Measurements from ENCODE around the gene SERPINA12. TPM values are rescaled to one million over a fixed set of nuclear protein-coding genes. Genes with fewer than 3 reads are reported as not detected.

Gene SERPINA12
- total and polyA plus RNA-seq, 2 of the 13 experiments (the other 11 are each of a cell fraction or from before 2014, with no cell fraction given): 0.08 TPM; not detected in 1

DNA sequence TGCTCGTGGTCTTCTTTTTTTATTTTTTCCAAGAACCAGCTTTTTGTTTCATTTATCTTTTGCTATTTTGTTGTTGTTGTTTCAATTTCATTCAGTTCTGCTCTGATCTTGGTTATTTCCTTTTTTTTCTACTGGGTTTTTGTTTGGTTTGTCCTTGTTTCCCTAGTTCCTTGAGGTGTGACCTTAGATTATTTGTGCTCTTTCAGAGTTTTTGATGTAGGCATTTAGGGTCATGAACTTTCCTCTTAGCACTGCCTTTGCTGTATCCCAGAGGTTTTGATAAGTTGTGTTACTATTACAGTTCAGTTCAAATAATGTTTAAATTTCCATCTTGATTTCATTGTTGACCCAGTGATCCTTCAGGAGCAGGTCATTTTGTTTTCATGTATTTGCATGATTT is 53.3 kb downstream of the SERPINA12 start:
- no peaks in the 10 kb centered on the region; a peak in 1 of 5 replicates for H3K27me3 ChIP-seq (ENCODE audit: control insufficient read depth in 1 of 2, insufficient read depth in 2 of 2, low read length in 2 of 2)
- H4K20me1 ChIP-seq (ENCODE audit: insufficient read depth, low read length): no peaks in the 10 kb centered on the region
- ChIA-PET CTCF (ENCODE audit: low intra/inter-chr PET ratio, low total read pairs) (no interaction called here), POLR2A (interaction anchor here (0.6 kb wide), 1 partner anchor 143 kb away, joined by 4 read pairs; no protein-coding TSS in a partner anchor)
- no peaks in the 10 kb centered on the region for H3K36me3 ChIP-seq (replicated peaks in 1 of 2; ENCODE audit: control insufficient read depth in 1 of 2, insufficient read depth in 2 of 2, low read length in 2 of 2)
- peaks cover 15% of the 10 kb centered on the region for H3K79me2 ChIP-seq (ENCODE audit: insufficient read depth, low read length)
- in situ Hi-C loops (cut with HindIII; ENCODE audit: extremely low pct_ligation_motif_present, low pct_unique_long_range_greater_than_20kb) (no loop called here), intact Hi-C loops (cut with micrococcal nuclease; ENCODE audit: unreplicated experiment) (no loop called here)
- peak overlapping the region; percentile 52; the same call in 1 of the 2 replicates for H3K4me2 ChIP-seq (ENCODE audit: low read depth, low read length)
- peaks cover 90% of the 10 kb centered on the region for H3K4me1 ChIP-seq (ENCODE audit: insufficient read depth, low read length)
- FAIRE-seq (peak; percentile 48), DNase-seq (ENCODE audit: low spot score) (peak; percentile 83), ATAC-seq (no peak)
- 2% methylated on average over 1 of the region's 1 CpG for WGBS (ENCODE audit: low lambda C conversion rate)
- BruUV-seq (replicated peaks): no TSS peak
- H3K9me3 ChIP-seq (ENCODE audit: low read length): no peaks in the 10 kb centered on the region
- no peak overlapping the region for H3K9ac ChIP-seq (ENCODE audit: insufficient read depth, low read depth, low read length)
- H3K4me3 ChIP-seq (replicated peaks in 1 of 3; ENCODE audit: insufficient read depth in 1 of 3, low read depth in 2 of 3, low read length in 3 of 3): no peak overlapping the region
- H3K27ac ChIP-seq (ENCODE audit: extremely low read length, insufficient read depth, low read length): peak overlapping the region; percentile 58
- H2AFZ ChIP-seq (ENCODE audit: low read length): no peak overlapping the region
- TF ChIP-seq CEBPG (CRISPR knock-in tag; IDR thresholded peaks at IDR 0.05): no peak
- TF ChIP-seq THYN1 (CRISPR knock-in tag; IDR thresholded peaks at IDR 0.05; ENCODE audit: borderline replicate concordance, low read depth): no peak
- TF ChIP-seq ZNF343 (CRISPR knock-in tag; IDR thresholded peaks at IDR 0.05): no peak
- peak; percentile 43; the same call in 1 of the 2 replicates for TF ChIP-seq GFI1 (CRISPR knock-in tag; IDR thresholded peaks at IDR 0.05; ENCODE audit: borderline replicate concordance)
- no peak for TF ChIP-seq ZNF205 (CRISPR knock-in tag; IDR thresholded peaks at IDR 0.05)
- TF ChIP-seq ZBTB1 (CRISPR knock-in tag; IDR thresholded peaks at IDR 0.05; ENCODE audit: borderline replicate concordance): no peak
- peak; percentile 90; the same call in 1 of the 2 replicates for TF ChIP-seq TBX3 (IDR thresholded peaks at IDR 0.05; ENCODE audit: borderline replicate concordance)
- TF ChIP-seq SMAD1 (CRISPR knock-in tag; IDR thresholded peaks at IDR 0.05; ENCODE audit: borderline replicate concordance, low read depth): no peak
- no peak for TF ChIP-seq BORCS8-MEF2B (CRISPR knock-in tag; IDR thresholded peaks at IDR 0.05)
- TF ChIP-seq ATF7-NPFF (CRISPR knock-in tag; IDR thresholded peaks at IDR 0.05; ENCODE audit: low read depth): no peak
- no peak for TF ChIP-seq RAD21 (CRISPR knock-in tag; IDR thresholded peaks at IDR 0.05)
- no peak for TF ChIP-seq SSRP1 (CRISPR knock-in tag; IDR thresholded peaks at IDR 0.05)
- no peak for TF ChIP-seq ZNF709 (CRISPR knock-in tag; IDR thresholded peaks at IDR 0.05)
- TF ChIP-seq ZC3H4 (CRISPR knock-in tag; IDR thresholded peaks at IDR 0.05; ENCODE audit: borderline replicate concordance): no peak
- TF ChIP-seq ZBTB2 (CRISPR knock-in tag; IDR thresholded peaks at IDR 0.05; ENCODE audit: low read depth): no peak
- TF ChIP-seq ZNF746 (CRISPR knock-in tag; IDR thresholded peaks at IDR 0.05): no peak
- TF ChIP-seq, protein P1, sequence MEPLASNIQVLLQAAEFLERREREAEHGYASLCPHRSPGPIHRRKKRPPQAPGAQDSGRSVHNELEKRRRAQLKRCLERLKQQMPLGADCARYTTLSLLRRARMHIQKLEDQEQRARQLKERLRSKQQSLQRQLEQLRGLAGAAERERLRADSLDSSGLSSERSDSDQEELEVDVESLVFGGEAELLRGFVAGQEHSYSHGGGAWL (CRISPR knock-in tag; IDR thresholded peaks at IDR 0.05): no peak
- TF ChIP-seq, protein P2, sequence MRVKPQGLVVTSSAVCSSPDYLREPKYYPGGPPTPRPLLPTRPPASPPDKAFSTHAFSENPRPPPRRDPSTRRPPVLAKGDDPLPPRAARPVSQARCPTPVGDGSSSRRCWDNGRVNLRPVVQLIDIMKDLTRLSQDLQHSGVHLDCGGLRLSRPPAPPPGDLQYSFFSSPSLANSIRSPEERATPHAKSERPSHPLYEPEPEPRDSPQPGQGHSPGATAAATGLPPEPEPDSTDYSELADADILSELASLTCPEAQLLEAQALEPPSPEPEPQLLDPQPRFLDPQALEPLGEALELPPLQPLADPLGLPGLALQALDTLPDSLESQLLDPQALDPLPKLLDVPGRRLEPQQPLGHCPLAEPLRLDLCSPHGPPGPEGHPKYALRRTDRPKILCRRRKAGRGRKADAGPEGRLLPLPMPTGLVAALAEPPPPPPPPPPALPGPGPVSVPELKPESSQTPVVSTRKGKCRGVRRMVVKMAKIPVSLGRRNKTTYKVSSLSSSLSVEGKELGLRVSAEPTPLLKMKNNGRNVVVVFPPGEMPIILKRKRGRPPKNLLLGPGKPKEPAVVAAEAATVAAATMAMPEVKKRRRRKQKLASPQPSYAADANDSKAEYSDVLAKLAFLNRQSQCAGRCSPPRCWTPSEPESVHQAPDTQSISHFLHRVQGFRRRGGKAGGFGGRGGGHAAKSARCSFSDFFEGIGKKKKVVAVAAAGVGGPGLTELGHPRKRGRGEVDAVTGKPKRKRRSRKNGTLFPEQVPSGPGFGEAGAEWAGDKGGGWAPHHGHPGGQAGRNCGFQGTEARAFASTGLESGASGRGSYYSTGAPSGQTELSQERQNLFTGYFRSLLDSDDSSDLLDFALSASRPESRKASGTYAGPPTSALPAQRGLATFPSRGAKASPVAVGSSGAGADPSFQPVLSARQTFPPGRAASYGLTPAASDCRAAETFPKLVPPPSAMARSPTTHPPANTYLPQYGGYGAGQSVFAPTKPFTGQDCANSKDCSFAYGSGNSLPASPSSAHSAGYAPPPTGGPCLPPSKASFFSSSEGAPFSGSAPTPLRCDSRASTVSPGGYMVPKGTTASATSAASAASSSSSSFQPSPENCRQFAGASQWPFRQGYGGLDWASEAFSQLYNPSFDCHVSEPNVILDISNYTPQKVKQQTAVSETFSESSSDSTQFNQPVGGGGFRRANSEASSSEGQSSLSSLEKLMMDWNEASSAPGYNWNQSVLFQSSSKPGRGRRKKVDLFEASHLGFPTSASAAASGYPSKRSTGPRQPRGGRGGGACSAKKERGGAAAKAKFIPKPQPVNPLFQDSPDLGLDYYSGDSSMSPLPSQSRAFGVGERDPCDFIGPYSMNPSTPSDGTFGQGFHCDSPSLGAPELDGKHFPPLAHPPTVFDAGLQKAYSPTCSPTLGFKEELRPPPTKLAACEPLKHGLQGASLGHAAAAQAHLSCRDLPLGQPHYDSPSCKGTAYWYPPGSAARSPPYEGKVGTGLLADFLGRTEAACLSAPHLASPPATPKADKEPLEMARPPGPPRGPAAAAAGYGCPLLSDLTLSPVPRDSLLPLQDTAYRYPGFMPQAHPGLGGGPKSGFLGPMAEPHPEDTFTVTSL (CRISPR knock-in tag; IDR thresholded peaks at IDR 0.05; ENCODE audit: borderline replicate concordance): peak; percentile 84; the same call in 1 of the 2 replicates
- no peak for TF ChIP-seq SALL2 (CRISPR knock-in tag; IDR thresholded peaks at IDR 0.05)

Data from HepG2 (cell line).